Vagina (tissue), 2 donors: Measurements from ENCODE around the gene KRTAP25-1. TPM values are rescaled to one million over a fixed set of nuclear protein-coding genes. Genes with fewer than 3 reads are reported as not detected.

Source experiments
- DNase-seq, 2 donors: peaks; one replicate each; pipeline ENCODE4 v3.0.0-alpha.2; 2017; ENCODE audit errors: extremely low spot score in 2 of 2
- H3K27ac ChIP-seq: fragments of 200-600 bp; sonication (generic); one replicate; pipeline ENCODE4 v1.5.1; 2019
- H3K27me3 ChIP-seq: fragments of 200-600 bp; sonication (generic); one replicate; pipeline ENCODE4 v1.5.1; 2019
- H3K36me3 ChIP-seq, 2 donors: fragments of 200-600 bp; sonication (generic); one replicate each; pipeline ENCODE4 v1.5.1; 2017 to 2019
- H3K4me1 ChIP-seq: fragments of 200-600 bp; sonication (generic); one replicate; pipeline ENCODE4 v1.5.1; 2019
- H3K4me3 ChIP-seq, 2 donors: fragments of 200-600 bp; sonication (generic); 1 replicate in 1 of 2; 2 replicates in 1 of 2; pipeline ENCODE4 v1.5.1; 2016 to 2019
- H3K9me3 ChIP-seq: fragments of 200-600 bp; sonication (generic); one replicate; pipeline ENCODE4 v1.5.1; 2019
- POLR2A ChIP-seq, 2 donors: fragments of 450-650 bp; IDR thresholded peaks; one replicate each; pipeline ENCODE4 v1.6.1; 2017; ENCODE audit warnings: antibody characterized with exemption in 2 of 2, mild to moderate bottlenecking in 2 of 2, moderate library complexity in 2 of 2
- POLR2AphosphoS5 ChIP-seq, 2 donors: sonication (generic); formaldehyde crosslinking; IDR thresholded peaks; one replicate each; pipeline ENCODE4 v1.9.0; 2017; ENCODE audit warnings: antibody characterized with exemption in 2 of 2, mild to moderate bottlenecking in 2 of 2, low read depth in 1 of 2; ENCODE audit not compliant: insufficient read depth in 1 of 2
- intact Hi-C: fragments of 100-400 bp; cut with DNase I; formaldehyde crosslinking; loops from one replicate; pipeline ENCODE4 v1.15.1; 2023
- total RNA-seq: library from RNA; depleted of rRNA; stranded (reverse); fragments of >200 nt; gene quantifications from one replicate; pipeline ENCODE4 v1.2.3, GENCODE V29; 2016
- TF ChIP-seq, protein P1 (sequence below), 3 experiments: fragments of 450-650 bp in 2 of 3; fragments of 200-600 bp in 1 of 3; sonication (generic) in 1 of 3; IDR thresholded peaks; one replicate each; pipeline ENCODE4 v1.5.1; 2017 to 2019; ENCODE audit warnings: antibody characterized with exemption in 3 of 3, mild to moderate bottlenecking in 2 of 3, moderate library complexity in 2 of 3

The KRTAP25-1 gene
- total RNA-seq, 1 donor from 2014 or later, result not detected

DNA sequence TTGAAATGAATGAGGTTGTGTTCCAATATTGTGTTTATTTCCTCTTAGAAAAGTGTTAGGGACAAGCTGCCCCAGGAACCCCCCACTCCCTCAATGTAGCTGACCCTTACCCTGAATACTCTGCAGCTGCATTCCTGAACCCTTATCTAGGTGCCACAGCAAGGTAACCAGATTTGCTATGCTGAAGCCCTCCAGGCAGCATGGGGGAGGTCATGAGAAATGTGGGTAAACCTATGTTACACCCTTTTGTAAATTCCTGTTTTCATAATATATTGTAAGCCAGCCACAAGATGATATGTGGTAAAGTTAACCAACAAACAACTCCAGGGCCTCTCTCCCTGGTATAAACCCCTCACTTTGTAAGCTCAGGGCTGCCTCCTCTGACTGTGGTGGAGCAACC lies 45.6 kb downstream of the KRTAP25-1 start:
- intact Hi-C loops, result no loop called here

DNA sequence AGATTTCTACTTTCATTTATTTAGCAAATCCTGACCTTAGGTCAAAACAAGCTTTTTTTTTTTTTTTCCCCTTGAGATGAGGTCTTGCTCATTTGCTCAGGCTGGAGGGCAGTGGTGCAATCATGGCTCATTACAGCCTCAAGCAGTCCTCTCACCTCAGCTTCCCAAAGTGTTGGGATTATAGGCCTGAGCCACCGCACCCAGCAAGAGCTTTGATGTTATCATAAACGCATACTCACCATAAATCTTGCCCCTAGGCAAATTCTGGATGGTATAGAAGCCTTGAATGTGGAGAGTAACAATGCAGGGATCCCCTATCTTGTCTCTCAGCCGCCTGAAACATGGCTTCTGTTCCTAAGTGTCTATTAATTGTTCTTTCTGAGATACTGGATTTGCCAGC lies 48.7 kb downstream of the KRTAP25-1 start:
- Histone ChIP-seq H3K4me3 (no peak overlapping the region), H3K9me3 (no peaks in the 10 kb centered on the region), H3K36me3 (no peaks in the 10 kb centered on the region), H3K27me3 (no peaks in the 10 kb centered on the region), H3K4me1 (no peaks in the 10 kb centered on the region), H3K27ac (no peak overlapping the region)
- TF ChIP-seq, protein P1, sequence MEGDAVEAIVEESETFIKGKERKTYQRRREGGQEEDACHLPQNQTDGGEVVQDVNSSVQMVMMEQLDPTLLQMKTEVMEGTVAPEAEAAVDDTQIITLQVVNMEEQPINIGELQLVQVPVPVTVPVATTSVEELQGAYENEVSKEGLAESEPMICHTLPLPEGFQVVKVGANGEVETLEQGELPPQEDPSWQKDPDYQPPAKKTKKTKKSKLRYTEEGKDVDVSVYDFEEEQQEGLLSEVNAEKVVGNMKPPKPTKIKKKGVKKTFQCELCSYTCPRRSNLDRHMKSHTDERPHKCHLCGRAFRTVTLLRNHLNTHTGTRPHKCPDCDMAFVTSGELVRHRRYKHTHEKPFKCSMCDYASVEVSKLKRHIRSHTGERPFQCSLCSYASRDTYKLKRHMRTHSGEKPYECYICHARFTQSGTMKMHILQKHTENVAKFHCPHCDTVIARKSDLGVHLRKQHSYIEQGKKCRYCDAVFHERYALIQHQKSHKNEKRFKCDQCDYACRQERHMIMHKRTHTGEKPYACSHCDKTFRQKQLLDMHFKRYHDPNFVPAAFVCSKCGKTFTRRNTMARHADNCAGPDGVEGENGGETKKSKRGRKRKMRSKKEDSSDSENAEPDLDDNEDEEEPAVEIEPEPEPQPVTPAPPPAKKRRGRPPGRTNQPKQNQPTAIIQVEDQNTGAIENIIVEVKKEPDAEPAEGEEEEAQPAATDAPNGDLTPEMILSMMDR (IDR thresholded peaks at IDR 0.05), result no peak
- TF ChIP-seq POLR2A (IDR thresholded peaks at IDR 0.05) (no peak), POLR2AphosphoS5 (IDR thresholded peaks at IDR 0.05; ENCODE audit: insufficient read depth in 1 of 2, low read depth in 1 of 2) (no peak)
- no peak for DNase-seq
- intact Hi-C loops, result no loop called here

More for the DNA sequence above, 45.6 kb downstream of the KRTAP25-1 start:
- no peaks in the 10 kb centered on the region for H3K4me1 ChIP-seq
- TF ChIP-seq POLR2AphosphoS5 (IDR thresholded peaks at IDR 0.05; ENCODE audit: insufficient read depth in 1 of 2, low read depth in 1 of 2), result no peak
- no peak for TF ChIP-seq POLR2A (IDR thresholded peaks at IDR 0.05)
- TF ChIP-seq, protein P1 (IDR thresholded peaks at IDR 0.05), result no peak
- H3K9me3 ChIP-seq, result no peaks in the 10 kb centered on the region
- no peaks in the 10 kb centered on the region for H3K27me3 ChIP-seq
- no peaks in the 10 kb centered on the region for H3K36me3 ChIP-seq
- no peak overlapping the region for H3K27ac ChIP-seq
- H3K4me3 ChIP-seq, result no peak overlapping the region
- no peak for DNase-seq

Other genes with a start within 250 kb of the KRTAP25-1 start
- 2.2 TPM for gene CLDN17, start 122.7 kb downstream of the KRTAP25-1 start, total RNA-seq
- gene CLDN8, start 73.4 kb downstream of the KRTAP25-1 start, total RNA-seq, result 8.8 TPM
- not detected for gene KRTAP24-1, start 6.6 kb downstream of the KRTAP25-1 start, total RNA-seq
- gene KRTAP26-1, start 30.8 kb upstream of the KRTAP25-1 start, total RNA-seq, result not detected
- not detected for gene KRTAP27-1, start 48.2 kb upstream of the KRTAP25-1 start, total RNA-seq
- gene KRTAP23-1, start 59.1 kb upstream of the KRTAP25-1 start, total RNA-seq, result not detected
- gene KRTAP13-2, start 82.8 kb upstream of the KRTAP25-1 start, total RNA-seq, result not detected
- gene KRTAP13-1, start 106.5 kb upstream of the KRTAP25-1 start, total RNA-seq, result not detected
- not detected for gene KRTAP13-3, start 136.4 kb upstream of the KRTAP25-1 start, total RNA-seq
- not detected for gene KRTAP13-4, start 140.7 kb upstream of the KRTAP25-1 start, total RNA-seq
- gene KRTAP15-1, start 150.8 kb upstream of the KRTAP25-1 start, total RNA-seq, result not detected
- gene KRTAP19-1, start 190.9 kb upstream of the KRTAP25-1 start, total RNA-seq, result not detected
- gene KRTAP19-2, start 197.9 kb upstream of the KRTAP25-1 start, total RNA-seq, result not detected
- not detected for gene KRTAP19-3, start 202.5 kb upstream of the KRTAP25-1 start, total RNA-seq
- not detected for gene KRTAP19-4, start 207.7 kb upstream of the KRTAP25-1 start, total RNA-seq
- gene KRTAP19-5, start 212.6 kb upstream of the KRTAP25-1 start, total RNA-seq, result not detected